ENCODE results near the gene CCDC34. TPM values are rescaled to one million over a fixed set of nuclear protein-coding genes. Genes with fewer than 3 reads are reported as not detected.

The CCDC34 gene
- total and polyA plus RNA-seq, 2 of the 4 experiments (the other 2 are of a cell fraction): 2.5 to 4.5 TPM

- in situ Hi-C loops (cut with MboI; ENCODE audit: low sequenced_read_pairs): no loop called here
- Histone ChIP-seq H3K9me1 (ENCODE audit: insufficient read depth, low read length) (no peaks in the 10 kb centered on the region), H2BK5ac (ENCODE audit: low read depth, low read length, poor library complexity, severe bottlenecking) (no peak overlapping the region), H3K36me3 (ENCODE audit: control insufficient read depth, insufficient read depth, low read length) (no peaks in the 10 kb centered on the region), H2BK15ac (ENCODE audit: low read depth, low read length) (no peak overlapping the region), H2BK20ac (ENCODE audit: low read depth, low read length) (no peak overlapping the region), H4K8ac (ENCODE audit: low read depth in 2 of 2, low read length in 2 of 2) (no peak overlapping the region), H3K23ac (ENCODE audit: low read depth, low read length) (no peak overlapping the region), H3K79me1 (ENCODE audit: low read depth in 1 of 2, low read length in 2 of 2) (no peaks in the 10 kb centered on the region), H3K56ac (ENCODE audit: extremely low read depth, insufficient read depth, low read length) (no peak overlapping the region), H4K5ac (ENCODE audit: low read depth, low read length) (no peak overlapping the region), H4K91ac (ENCODE audit: insufficient read depth, low read depth, low read length) (no peak overlapping the region), H3K27me3 (ENCODE audit: control insufficient read depth, insufficient read depth, low read length) (no peaks in the 10 kb centered on the region), H2AK9ac (replicated peaks; ENCODE audit: low read depth, low read length, poor library complexity) (no peak overlapping the region), H3K18ac (ENCODE audit: low read depth, low read length) (no peak overlapping the region), H3K4me1 (ENCODE audit: control insufficient read depth, insufficient read depth, low read length) (no peaks in the 10 kb centered on the region), H2BK120ac (ENCODE audit: low read depth, low read length) (no peak overlapping the region), H3K27ac (ENCODE audit: insufficient read depth, low read length) (no peak overlapping the region), H3K4me3 (ENCODE audit: insufficient read depth, low read depth, low read length) (no peak overlapping the region), H3K4me2 (ENCODE audit: low read depth, low read length) (no peak overlapping the region), H3K9me3 (ENCODE audit: control insufficient read depth, insufficient read depth, low read length) (peaks cover 4% of the 10 kb centered on the region; the same call in 1 of the 2 replicates), H3K9ac (ENCODE audit: low read depth, low read length) (no peak overlapping the region), H3K4ac (ENCODE audit: low read depth, low read length) (no peak overlapping the region), H4K20me1 (ENCODE audit: insufficient read depth, low read length) (no peaks in the 10 kb centered on the region), H3K14ac (replicated peaks; ENCODE audit: low read depth, low read length) (no peak overlapping the region), H2AK5ac (ENCODE audit: low read depth, low read length) (no peak overlapping the region), H2AFZ (replicated peaks; ENCODE audit: low read length, poor library complexity) (no peak overlapping the region)
- POLR2A ChIA-PET (ENCODE audit: unreplicated experiment): no interaction called here
- TF ChIP-seq SMC3 (IDR thresholded peaks at IDR 0.05; ENCODE audit: low read depth, low read length): no peak
- no peak for TF ChIP-seq CEBPB (IDR thresholded peaks at IDR 0.05; ENCODE audit: low read depth, low read length)
- no peak for TF ChIP-seq MAFK (IDR thresholded peaks at IDR 0.05; ENCODE audit: low read depth, low read length)
- no peak for TF ChIP-seq MAZ (IDR thresholded peaks at IDR 0.05; ENCODE audit: borderline replicate concordance, low read depth, low read length)
- no peak for TF ChIP-seq RCOR1 (IDR thresholded peaks at IDR 0.05; ENCODE audit: insufficient replicate concordance, low read length)
- no peak for TF ChIP-seq CTCF (conservative IDR thresholded peaks at IDR 0.05; ENCODE audit: low read depth, low read length)
- no peak for TF ChIP-seq POLR2A (IDR thresholded peaks at IDR 0.05; ENCODE audit: low read depth, low read length)
- TF ChIP-seq CHD1 (IDR thresholded peaks at IDR 0.05; ENCODE audit: low read depth, low read length): no peak
- TF ChIP-seq USF2 (IDR thresholded peaks at IDR 0.05; ENCODE audit: low read depth, low read length): no peak
- no peak for TF ChIP-seq RAD21 (IDR thresholded peaks at IDR 0.05; ENCODE audit: low read length)
- TF ChIP-seq NFE2L2 (IDR thresholded peaks at IDR 0.05; ENCODE audit: low read depth, low read length): no peak
- no peak for TF ChIP-seq RFX5 (IDR thresholded peaks at IDR 0.05; ENCODE audit: low read depth, low read length)
- TF ChIP-seq FOS (IDR thresholded peaks at IDR 0.05; ENCODE audit: low read depth, low read length): no peak
- TF ChIP-seq BHLHE40 (IDR thresholded peaks at IDR 0.05; ENCODE audit: low read depth, low read length): no peak
- TF ChIP-seq ELK1 (IDR thresholded peaks at IDR 0.05; ENCODE audit: borderline replicate concordance, low read depth, low read length): no peak
- no peak for TF ChIP-seq MXI1 (IDR thresholded peaks at IDR 0.05; ENCODE audit: borderline replicate concordance, low read depth, low read length)
- dilution Hi-C loops (cut with HindIII; ENCODE audit: low sequenced_read_pairs, unreplicated experiment): no loop called here
- no peak for ATAC-seq (ENCODE audit: low read depth)
- DNase-seq: no peak
- intact Hi-C loops (cut with micrococcal nuclease): no loop called here
- CTCF ChIA-PET: interaction anchor here (1.4 kb wide), 1 partner anchor 11 kb away, joined by 4 read pairs; no protein-coding TSS in a partner anchor
- no TSS peak for BruUV-seq (replicated peaks)
Measured at GRCh38 chr11:27307232-27307631, 55.8 kb downstream of the CCDC34 start.

All from IMR-90 (cell line).